Breast epithelium (tissue), 4 donors: ENCODE measurements around the gene TMED7. TPM values are rescaled to one million over a fixed set of nuclear protein-coding genes. Genes with fewer than 3 reads are reported as not detected.

Experiments used
- DNase-seq, 2 donors: peaks; one replicate each; pipeline ENCODE4 v3.0.0-alpha.2; 2019; ENCODE audit warnings: low spot score in 2 of 2
- H3K27ac ChIP-seq, 2 donors: fragments of 200-600 bp; sonication (generic) in 1 of 2; one replicate each; pipeline ENCODE4 v1.5.1; 2016 to 2019; ENCODE audit warnings: mild to moderate bottlenecking in 1 of 2
- H3K27me3 ChIP-seq, 2 donors: fragments of 200-600 bp; sonication (generic) in 1 of 2; one replicate each; pipeline versions ENCODE4 v1.5.1 to v1.6.0; 2017 to 2019; ENCODE audit warnings: control low read depth in 1 of 2, mild to moderate bottlenecking in 1 of 2
- H3K36me3 ChIP-seq: fragments of 200-600 bp; one replicate; pipeline ENCODE4 v1.5.1; 2019
- H3K4me1 ChIP-seq, 2 donors: fragments of 200-600 bp; sonication (generic); one replicate each; pipeline ENCODE4 v1.5.1; 2016 to 2019; ENCODE audit warnings: control low read depth in 1 of 2
- H3K4me3 ChIP-seq, 3 donors: fragments of 200-600 bp; sonication (generic); 1 replicate in 2 of 3; 2 replicates in 1 of 3; pipeline ENCODE4 v1.5.1; 2016 to 2019; ENCODE audit warnings: mild to moderate bottlenecking in 3 of 3, moderate library complexity in 2 of 3
- H3K9me3 ChIP-seq, 2 donors: fragments of 200-600 bp; sonication (generic) in 1 of 2; one replicate each; pipeline ENCODE4 v1.5.1; 2016 to 2019; ENCODE audit warnings: control low read depth in 1 of 2
- CTCF ChIP-seq, 3 donors: fragments of 450-650 bp; IDR thresholded peaks; one replicate each; pipeline ENCODE4 v1.5.1; 2016 to 2017; ENCODE audit warnings: antibody characterized with exemption in 3 of 3, mild to moderate bottlenecking in 3 of 3, moderate library complexity in 3 of 3
- POLR2A ChIP-seq: fragments of 450-650 bp; IDR thresholded peaks from one replicate; pipeline ENCODE4 v1.6.1; 2016; ENCODE audit warnings: antibody characterized with exemption, mild to moderate bottlenecking, moderate library complexity
- POLR2AphosphoS5 ChIP-seq, 3 donors: sonication (generic); formaldehyde crosslinking; IDR thresholded peaks; one replicate each; pipeline ENCODE4 v1.6.1; 2017; ENCODE audit warnings: antibody characterized with exemption in 3 of 3
- intact Hi-C: fragments of 100-400 bp; cut with DNase I; formaldehyde crosslinking; loops from one replicate; pipeline ENCODE4 v1.15.1; 2023; ENCODE audit warnings: low total_unique reads
- total RNA-seq, 3 donors: library from RNA; depleted of rRNA; stranded (reverse); fragments of >200 nt; gene quantifications; one replicate each; pipeline ENCODE4 v1.1.0, GENCODE V29; 2016

Gene TMED7
- total RNA-seq, 3 donors from 2014 or later = 74.4 to 94.7 (median 80.5) TPM

GRCh38 chr5:115571441-115571878 is 54.4 kb downstream of the TMED7 start:
- no peak overlapping the region for H3K4me3 ChIP-seq
- H3K27me3 ChIP-seq = no peaks in the 10 kb centered on the region
- no peak for TF ChIP-seq POLR2AphosphoS5 (IDR thresholded peaks at IDR 0.05)
- TF ChIP-seq CTCF (IDR thresholded peaks at IDR 0.05) = no peak
- TF ChIP-seq POLR2A = no peak
- DNase-seq = peak in 1 of 2 donors; percentile 69
- H3K36me3 ChIP-seq = no peaks in the 10 kb centered on the region
- H3K9me3 ChIP-seq = no peaks in the 10 kb centered on the region
- no peaks in the 10 kb centered on the region for H3K4me1 ChIP-seq
- intact Hi-C loops = loop anchor here (5.0 kb wide), 1 partner anchor 311 kb away; no protein-coding TSS in a partner anchor
- H3K27ac ChIP-seq = peak overlapping the region; percentile 44 to 50

GRCh38 chr5:115568668-115569067 is 57.2 kb downstream of the TMED7 start:
- no peak for TF ChIP-seq POLR2AphosphoS5 (IDR thresholded peaks at IDR 0.05)
- no peak for TF ChIP-seq POLR2A
- no peak for TF ChIP-seq CTCF (IDR thresholded peaks at IDR 0.05)
- Histone ChIP-seq H3K36me3 (no peaks in the 10 kb centered on the region), H3K9me3 (no peaks in the 10 kb centered on the region), H3K4me1 (no peaks in the 10 kb centered on the region), H3K4me3 (no peak overlapping the region), H3K27me3 (no peaks in the 10 kb centered on the region), H3K27ac (no peak overlapping the region)
- intact Hi-C loops = no loop called here
- DNase-seq = no peak

DNA sequence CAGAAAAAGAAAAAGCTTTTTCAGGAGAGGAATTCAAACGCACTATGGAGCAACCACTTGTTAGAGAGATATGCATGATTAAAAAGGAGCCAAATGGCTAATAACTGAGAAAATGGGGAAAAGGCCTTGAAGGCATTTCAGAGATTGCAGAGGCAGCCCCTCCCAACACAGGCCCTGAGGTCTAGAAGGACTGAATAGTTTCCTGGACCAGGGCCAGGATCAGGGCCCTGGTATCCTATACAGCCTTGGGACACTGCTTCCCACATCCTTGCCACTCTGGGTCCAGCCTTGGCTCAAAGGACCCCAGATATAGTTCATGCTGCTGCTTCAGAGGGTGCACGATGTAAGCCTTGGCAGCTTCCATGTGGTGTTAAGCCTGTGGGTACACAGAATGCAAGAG is 60.6 kb downstream of the TMED7 start:
- DNase-seq = no peak
- Histone ChIP-seq H3K36me3 (no peaks in the 10 kb centered on the region), H3K4me1 (no peaks in the 10 kb centered on the region), H3K27me3 (no peaks in the 10 kb centered on the region), H3K9me3 (no peaks in the 10 kb centered on the region), H3K4me3 (no peak overlapping the region), H3K27ac (no peak overlapping the region)
- intact Hi-C loops = no loop called here
- TF ChIP-seq POLR2AphosphoS5 (IDR thresholded peaks at IDR 0.05) (no peak), POLR2A (no peak), CTCF (IDR thresholded peaks at IDR 0.05) (no peak)

Other genes starting within 250 kb of the TMED7 start
- 10 to 100 TPM; 19.3 to 30.6 (median 23.7) TPM for gene FEM1C, start 81.3 kb downstream of the TMED7 start, total RNA-seq
- gene TICAM2, start 23.6 kb downstream of the TMED7 start, total RNA-seq = 1 to 10 TPM in 2 of 3 donors, under 1 TPM in 1; 0.98 to 1.6 (median 1.5) TPM
- gene CDO1, start 190.6 kb upstream of the TMED7 start, total RNA-seq = 100 to 1,000 TPM in 1 of 3 donors, 10 to 100 TPM in 2; 47.7 to 342 (median 54.7) TPM
- gene ATG12, start 215.5 kb upstream of the TMED7 start, total RNA-seq = 10 to 100 TPM; 46.0 to 63.0 (median 50.8) TPM
- gene AP3S1, start 215.9 kb upstream of the TMED7 start, total RNA-seq = 10 to 100 TPM; 74.7 to 93.7 (median 89.9) TPM